Naive thymus-derived CD4-positive, alpha-beta T cell (primary cell): ENCODE results near the gene CPN2. TPM values are rescaled to one million over a fixed set of nuclear protein-coding genes. Genes with fewer than 3 reads are reported as not detected.

Experiments used
- ATAC-seq: fragments of 150-1000 bp; cut with Tn5 transposase; 2 replicates; pipeline ENCODE4 v1.10.0; 2021; ENCODE audit warnings: mild to moderate bottlenecking, moderate library complexity
- CTCF ChIA-PET: fragments of 350-600 bp; sonication (Branson Sonifier 250); formaldehyde crosslinking; loops from one replicate; lab custom pipeline; 2021; ENCODE audit warnings: antibody characterized with exemption; lab: Charles Lee
- POLR2A ChIA-PET: fragments of 350-600 bp; sonication (Branson Sonifier 250); formaldehyde crosslinking; loops from one replicate; lab custom pipeline; 2021; ENCODE audit warnings: antibody characterized with exemption, inconsistent platforms; lab: Charles Lee
- DNase-seq, 9 donors: peaks; one replicate each; pipeline versions ENCODE4 v3.0.0 to v3.0.0-alpha.2; 2020 to 2022; ENCODE audit warnings: mixed read lengths in 1 of 9
- H3K27ac ChIP-seq: one replicate; pipeline ENCODE4 v1.7.0; 2013; ENCODE audit warnings: mild to moderate bottlenecking, low read depth, low read length, moderate library complexity
- H3K27me3 ChIP-seq, 2 donors: one replicate each; pipeline ENCODE4 v1.7.0; 2013; ENCODE audit warnings: low read length in 2 of 2, mild to moderate bottlenecking in 2 of 2, moderate library complexity in 2 of 2; ENCODE audit not compliant: control insufficient read depth in 2 of 2, insufficient read depth in 2 of 2
- H3K36me3 ChIP-seq, 3 experiments: 1 replicate in 2 of 3; 2 replicates in 1 of 3; pipeline ENCODE4 v1.7.0; 2013; ENCODE audit warnings: low read length in 3 of 3, mild to moderate bottlenecking in 3 of 3, moderate library complexity in 1 of 3; ENCODE audit not compliant: insufficient read depth in 3 of 3, control insufficient read depth in 2 of 3
- H3K4me1 ChIP-seq, 2 donors: one replicate each; pipeline ENCODE4 v1.7.0; 2013; ENCODE audit warnings: low read length in 2 of 2, mild to moderate bottlenecking in 2 of 2, moderate library complexity in 1 of 2; ENCODE audit not compliant: control insufficient read depth in 2 of 2, insufficient read depth in 2 of 2
- H3K4me3 ChIP-seq: 2 replicates; pipeline ENCODE4 v1.7.0; 2013; ENCODE audit warnings: mild to moderate bottlenecking, low read length
- H3K9me3 ChIP-seq, 3 experiments: 1 replicate in 2 of 3; 2 replicates in 1 of 3; pipeline ENCODE4 v1.7.0; 2013; ENCODE audit warnings: low read length in 3 of 3; ENCODE audit not compliant: control insufficient read depth in 2 of 3
- H3K27ac Mint-ChIP-seq, 9 donors: one replicate each; pipeline ENCODE4 v1.8.0; 2020 to 2022; ENCODE audit warnings: mixed read lengths in 9 of 9, mild to moderate bottlenecking in 8 of 9, moderate library complexity in 5 of 9, inconsistent platforms in 2 of 9
- H3K27me3 Mint-ChIP-seq, 5 donors: one replicate each; pipeline ENCODE4 v1.8.0; 2021 to 2022; ENCODE audit warnings: mixed read lengths in 5 of 5, mild to moderate bottlenecking in 1 of 5
- H3K36me3 Mint-ChIP-seq, 5 donors: one replicate each; pipeline ENCODE4 v1.8.0; 2020 to 2022; ENCODE audit warnings: mixed read lengths in 5 of 5, mild to moderate bottlenecking in 3 of 5, inconsistent platforms in 1 of 5
- H3K4me1 Mint-ChIP-seq, 7 donors: one replicate each; pipeline ENCODE4 v1.8.0; 2020 to 2022; ENCODE audit warnings: mixed read lengths in 7 of 7, mild to moderate bottlenecking in 3 of 7, inconsistent platforms in 1 of 7
- H3K4me3 Mint-ChIP-seq, 10 donors: one replicate each; pipeline ENCODE4 v1.8.0; 2020 to 2022; ENCODE audit warnings: mild to moderate bottlenecking in 10 of 10, mixed read lengths in 10 of 10, moderate library complexity in 6 of 10, inconsistent platforms in 2 of 10
- H3K9me3 Mint-ChIP-seq, 11 donors: one replicate each; pipeline ENCODE4 v1.8.0; 2020 to 2022; ENCODE audit warnings: mixed read lengths in 11 of 11, mild to moderate bottlenecking in 4 of 11, inconsistent platforms in 1 of 11, moderate library complexity in 1 of 11
- intact Hi-C, 2 donors: fragments of 100-400 bp; cut with micrococcal nuclease; formaldehyde crosslinking; loops; one replicate each; pipeline ENCODE4 v1.15.1; 2023
- polyA plus RNA-seq, 2 donors: library from polyadenylated mRNA; unstranded; fragments of 300-500 nt; fragmentation: Illumina TruSeq; gene quantifications; one replicate each; pipeline ENCODE4 v1.2.3, GENCODE V29; 2021
- total RNA-seq, 6 experiments: library from RNA in 5 of 6; stranded (reverse) in 5 of 6; gene quantifications; 1 replicate in 5 of 6; 2 replicates in 1 of 6; pipeline ENCODE4 v1.2.3 and lab custom pipeline; 2021 to 2026

Gene CPN2
- total and polyA plus RNA-seq, 7 experiments from 2014 or later = not detected

DNA sequence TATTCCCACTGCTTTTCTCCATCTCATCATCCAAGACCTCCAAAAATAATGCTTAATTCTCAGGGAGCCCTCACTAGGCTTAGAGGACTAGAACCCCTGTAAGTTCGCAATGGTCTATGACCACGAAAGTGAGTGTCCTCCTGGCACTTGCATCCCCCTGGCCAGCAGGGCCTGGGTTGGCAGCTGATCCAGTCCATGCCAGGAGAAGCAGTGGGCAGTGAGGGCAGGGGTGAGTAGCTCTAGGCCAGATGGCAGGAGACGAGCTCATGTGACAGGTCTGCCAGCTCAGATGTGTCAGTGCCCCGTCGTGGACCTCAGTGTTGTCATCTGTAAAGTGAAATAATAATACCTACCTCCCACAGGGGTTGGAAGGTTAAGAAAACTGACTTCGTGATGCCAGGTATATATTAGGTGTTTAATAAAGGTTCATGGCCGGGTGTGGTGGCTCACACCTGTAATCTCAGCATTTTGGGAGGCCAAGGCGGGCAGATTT, 36.8 kb upstream of the CPN2 start:
- no peak overlapping the region for H3K27ac ChIP-seq
- no peaks in the 10 kb centered on the region for H3K36me3 ChIP-seq
- no peak overlapping the region for H3K4me3 Mint-ChIP-seq
- no peak overlapping the region for H3K27ac Mint-ChIP-seq
- no peaks in the 10 kb centered on the region for H3K4me1 ChIP-seq
- intact Hi-C loops = no loop called here
- DNase-seq (no peak), ATAC-seq (no peak)
- POLR2A ChIA-PET = no interaction called here
- no peak overlapping the region for H3K4me3 ChIP-seq
- no peaks in the 10 kb centered on the region for H3K27me3 ChIP-seq
- H3K9me3 Mint-ChIP-seq = peaks cover 0 to 25% (median 9%) of the 10 kb centered on the region in 11 donors
- CTCF ChIA-PET = interaction anchor here (1.6 kb wide), 1 partner anchor 55 kb away, joined by 3 read pairs; no protein-coding TSS in a partner anchor
- H3K4me1 Mint-ChIP-seq = peaks cover 0 to 10% (median 0%) of the 10 kb centered on the region in 7 donors
- H3K27me3 Mint-ChIP-seq = peaks cover 0 to 26% (median 0%) of the 10 kb centered on the region in 5 donors
- peaks cover 0 to 5% (median 0%) of the 10 kb centered on the region in 3 experiments for H3K9me3 ChIP-seq
- peaks cover 1 to 24% (median 9%) of the 10 kb centered on the region in 5 donors for H3K36me3 Mint-ChIP-seq

DNA sequence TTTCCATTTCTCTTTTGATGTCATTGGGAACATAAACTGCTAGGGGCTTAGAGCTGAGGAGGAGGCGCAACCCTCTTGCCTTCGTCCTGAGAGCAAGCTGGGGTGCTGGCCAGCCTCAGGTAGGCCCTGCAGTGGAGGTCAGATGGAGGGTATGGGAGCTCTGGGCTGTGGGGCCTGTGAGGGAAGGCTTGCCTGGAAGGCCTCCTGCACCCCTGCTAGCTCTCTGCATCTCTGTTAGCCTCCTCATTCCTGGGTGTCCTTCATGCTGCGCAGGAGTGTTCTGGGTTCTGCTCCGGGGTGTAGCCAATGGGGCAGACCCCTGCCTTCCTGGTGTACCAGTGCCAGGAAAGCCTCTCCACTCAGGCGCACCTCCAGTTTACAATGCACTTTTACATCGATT, 36.1 kb upstream of the CPN2 start:
- ATAC-seq = no peak
- POLR2A ChIA-PET = no interaction called here
- H3K27me3 Mint-ChIP-seq = peaks cover 0 to 26% (median 0%) of the 10 kb centered on the region in 5 donors

DNA sequence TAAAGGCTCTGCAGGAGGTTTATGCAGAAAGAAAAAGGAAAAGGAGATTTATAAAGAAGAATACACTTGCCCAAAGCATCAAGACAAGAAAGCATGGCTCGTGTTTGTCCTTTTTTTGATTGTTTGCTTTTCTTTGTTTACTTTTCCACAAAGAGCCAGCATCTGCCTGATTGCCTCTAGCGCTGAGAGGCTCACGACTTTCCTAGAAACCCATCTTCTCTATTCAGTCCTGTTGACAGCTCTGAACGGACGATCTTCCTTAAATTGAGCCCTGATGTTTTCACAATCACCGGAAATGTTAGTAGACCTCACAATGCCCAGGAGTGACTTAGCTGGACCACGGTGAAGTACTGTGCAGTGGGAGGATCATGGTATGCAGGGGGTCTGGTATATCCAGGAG, 35.5 kb upstream of the CPN2 start:
- H3K4me3 ChIP-seq = no peak overlapping the region
- peaks cover 0 to 22% (median 9%) of the 10 kb centered on the region in 11 donors for H3K9me3 Mint-ChIP-seq
- ChIA-PET POLR2A (no interaction called here), CTCF (interaction anchor here (1.3 to 1.6 kb wide), 2 partner anchors 11 to 53 kb away, joined by 3 read pairs; no protein-coding TSS in a partner anchor)
- no peaks in the 10 kb centered on the region for H3K4me1 ChIP-seq
- H3K27ac Mint-ChIP-seq = no peak overlapping the region
- no peak overlapping the region for H3K4me3 Mint-ChIP-seq
- no peak for ATAC-seq
- no peaks in the 10 kb centered on the region for H3K27me3 ChIP-seq
- H3K36me3 Mint-ChIP-seq = peaks cover 1 to 21% (median 9%) of the 10 kb centered on the region in 5 donors
- H3K4me1 Mint-ChIP-seq = peaks cover 0 to 10% (median 0%) of the 10 kb centered on the region in 7 donors
- peaks cover 0 to 26% (median 0%) of the 10 kb centered on the region in 5 donors for H3K27me3 Mint-ChIP-seq
- H3K27ac ChIP-seq = no peak overlapping the region
- intact Hi-C loops = no loop called here
- no peaks in the 10 kb centered on the region for H3K36me3 ChIP-seq
- H3K9me3 ChIP-seq = peaks cover 0 to 5% (median 0%) of the 10 kb centered on the region in 3 experiments
- DNase-seq = no peak

More for the DNA sequence above, 36.1 kb upstream of the CPN2 start:
- peaks cover 0 to 5% (median 0%) of the 10 kb centered on the region in 3 experiments for H3K9me3 ChIP-seq
- no peaks in the 10 kb centered on the region for H3K4me1 ChIP-seq
- no peak overlapping the region for H3K4me3 Mint-ChIP-seq
- H3K36me3 ChIP-seq = no peaks in the 10 kb centered on the region
- H3K36me3 Mint-ChIP-seq = peaks cover 1 to 21% (median 9%) of the 10 kb centered on the region in 5 donors
- H3K9me3 Mint-ChIP-seq = peaks cover 0 to 22% (median 9%) of the 10 kb centered on the region in 11 donors
- no peak overlapping the region for H3K27ac ChIP-seq
- H3K27ac Mint-ChIP-seq = no peak overlapping the region
- no peak overlapping the region for H3K4me3 ChIP-seq
- no peaks in the 10 kb centered on the region for H3K27me3 ChIP-seq
- intact Hi-C loops = no loop called here
- CTCF ChIA-PET = interaction anchor here (1.3 to 1.6 kb wide), 2 partner anchors 10 to 54 kb away, joined by 3 read pairs; no protein-coding TSS in a partner anchor
- H3K4me1 Mint-ChIP-seq = peaks cover 0 to 10% (median 0%) of the 10 kb centered on the region in 7 donors
- DNase-seq = no peak

GRCh38 chr3:194386066-194386465, 34.9 kb upstream of the CPN2 start:
- H3K27ac ChIP-seq = no peak overlapping the region
- no peaks in the 10 kb centered on the region for H3K27me3 ChIP-seq
- peaks cover 0 to 10% (median 0%) of the 10 kb centered on the region in 7 donors for H3K4me1 Mint-ChIP-seq
- ATAC-seq (no peak), DNase-seq (no peak)
- POLR2A ChIA-PET = no interaction called here
- H3K4me1 ChIP-seq = no peaks in the 10 kb centered on the region
- H3K36me3 Mint-ChIP-seq = peaks cover 1 to 17% (median 9%) of the 10 kb centered on the region in 5 donors
- H3K4me3 Mint-ChIP-seq = no peak overlapping the region
- peaks cover 0 to 22% (median 0%) of the 10 kb centered on the region in 5 donors for H3K27me3 Mint-ChIP-seq
- no peaks in the 10 kb centered on the region for H3K36me3 ChIP-seq
- H3K4me3 ChIP-seq = no peak overlapping the region
- H3K9me3 Mint-ChIP-seq = peaks cover 0 to 17% (median 6%) of the 10 kb centered on the region in 11 donors
- CTCF ChIA-PET = interaction anchor here (1.3 kb wide), 1 partner anchor 11 kb away, joined by 3 read pairs; no protein-coding TSS in a partner anchor
- peaks cover 0 to 1% (median 0%) of the 10 kb centered on the region in 3 experiments for H3K9me3 ChIP-seq
- intact Hi-C loops = no loop called here
- H3K27ac Mint-ChIP-seq = no peak overlapping the region

DNA sequence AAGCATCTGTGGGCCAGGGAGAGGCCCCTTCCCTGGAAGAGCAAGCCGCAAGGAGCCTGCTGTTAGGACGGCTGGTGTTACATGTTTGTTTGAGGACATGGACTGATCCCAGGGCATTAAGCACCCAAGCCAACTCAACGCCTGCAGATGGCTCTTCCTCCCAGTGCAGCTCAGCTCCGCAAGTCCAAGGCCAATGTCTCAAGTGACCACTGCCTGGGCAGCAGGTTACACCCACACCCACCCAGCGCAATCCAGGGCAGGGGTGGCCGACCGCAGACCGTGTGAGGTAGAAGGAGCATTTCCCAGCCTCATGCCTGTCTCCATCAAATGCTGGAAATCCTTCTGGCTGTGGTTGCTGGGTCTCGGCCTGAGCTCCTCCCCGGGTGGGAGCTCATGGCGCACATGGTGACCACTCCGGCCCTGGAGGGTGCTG, 33.5 kb upstream of the CPN2 start:
- Mint-ChIP-seq H3K36me3 (peaks cover 0 to 13% (median 3%) of the 10 kb centered on the region in 5 donors), H3K9me3 (peaks cover 0 to 3% (median 0%) of the 10 kb centered on the region in 11 donors), H3K4me1 (peaks cover 0 to 6% (median 0%) of the 10 kb centered on the region in 7 donors), H3K4me3 (no peak overlapping the region), H3K27ac (no peak overlapping the region), H3K27me3 (peaks cover 0 to 12% (median 0%) of the 10 kb centered on the region in 5 donors)
- no peaks in the 10 kb centered on the region for H3K36me3 ChIP-seq
- POLR2A ChIA-PET = no interaction called here
- CTCF ChIA-PET = no interaction called here
- no peak overlapping the region for H3K4me3 ChIP-seq
- ATAC-seq (no peak), DNase-seq (no peak)
- H3K4me1 ChIP-seq = no peaks in the 10 kb centered on the region
- no peak overlapping the region for H3K27ac ChIP-seq
- H3K9me3 ChIP-seq = no peaks in the 10 kb centered on the region
- H3K27me3 ChIP-seq = no peaks in the 10 kb centered on the region
- intact Hi-C loops = no loop called here

GRCh38 chr3:194384156-194384555, 33.0 kb upstream of the CPN2 start:
- Histone ChIP-seq H3K9me3 (no peaks in the 10 kb centered on the region), H3K4me1 (no peaks in the 10 kb centered on the region), H3K27me3 (no peaks in the 10 kb centered on the region), H3K27ac (no peak overlapping the region), H3K4me3 (no peak overlapping the region), H3K36me3 (no peaks in the 10 kb centered on the region)
- Mint-ChIP-seq H3K36me3 (peaks cover 0 to 9% (median 0%) of the 10 kb centered on the region in 5 donors), H3K9me3 (no peaks in the 10 kb centered on the region), H3K27ac (no peak overlapping the region), H3K4me1 (peaks cover 0 to 6% (median 0%) of the 10 kb centered on the region in 7 donors), H3K27me3 (peaks cover 0 to 9% (median 0%) of the 10 kb centered on the region in 5 donors), H3K4me3 (no peak overlapping the region)
- POLR2A ChIA-PET = no interaction called here
- ATAC-seq = no peak
- intact Hi-C loops = no loop called here
- DNase-seq = no peak
- CTCF ChIA-PET = no interaction called here
